ENCODE results near the gene CDH13. TPM values are rescaled to one million over a fixed set of nuclear protein-coding genes. Genes with fewer than 3 reads are reported as not detected.

The CDH13 gene
- total and polyA plus RNA-seq, 2 donors (not counting 3 experiments of a cell fraction or from before 2014, with no cell fraction given): 96.6 to 124 TPM

- FAIRE-seq: no peak
- Histone ChIP-seq H3K9me3 (replicated peaks; ENCODE audit: control insufficient read depth, insufficient read depth, low read length) (no peaks in the 10 kb centered on the region), H3K4me1 (ENCODE audit: control insufficient read depth, extremely low read depth, insufficient read depth, low read length) (no peaks in the 10 kb centered on the region), H3K9ac (replicated peaks; ENCODE audit: extremely low read depth, insufficient read depth, low read length) (no peak overlapping the region), H3K79me2 (ENCODE audit: control insufficient read depth, insufficient read depth, low read length) (no peaks in the 10 kb centered on the region), H3K4me2 (ENCODE audit: insufficient read depth, low read length) (no peak overlapping the region), H3K27ac (ENCODE audit: insufficient read depth, low read depth, low read length) (no peak overlapping the region), H3K27me3 (ENCODE audit: control insufficient read depth in 2 of 2, insufficient read depth in 2 of 2, low read length in 2 of 2) (no peaks in the 10 kb centered on the region), H4K20me1 (replicated peaks; ENCODE audit: control insufficient read depth, extremely low read depth, insufficient read depth, low read length) (no peaks in the 10 kb centered on the region), H3K4me3 (replicated peaks in 1 of 3; ENCODE audit: insufficient read depth in 1 of 3, low read depth in 1 of 3, low read length in 3 of 3) (no peak overlapping the region), H3K36me3 (ENCODE audit: control insufficient read depth in 2 of 2, extremely low read depth in 1 of 2, insufficient read depth in 2 of 2, low read length in 2 of 2) (no peaks in the 10 kb centered on the region), H2AFZ (ENCODE audit: low read depth, low read length) (no peak overlapping the region), H3K9me1 (replicated peaks; ENCODE audit: control insufficient read depth, extremely low read depth, insufficient read depth, low read length) (no peaks in the 10 kb centered on the region)
- no TSS peak for BruUV-seq (replicated peaks)
- intact Hi-C loops (cut with micrococcal nuclease) (no loop called here), dilution Hi-C loops (cut with MboI; ENCODE audit: extremely low pct_ligation_motif_present, low sequenced_read_pairs) (no loop called here)
- no peak for TF ChIP-seq GATA2 (IDR thresholded peaks at IDR 0.05; ENCODE audit: insufficient read depth, insufficient read length, low read depth, low read length)
- no peak for TF ChIP-seq POLR2AphosphoS5 (IDR thresholded peaks at IDR 0.05; ENCODE audit: insufficient read depth, low read depth, low read length)
- TF ChIP-seq EZH2 (IDR thresholded peaks at IDR 0.05; ENCODE audit: borderline replicate concordance, low read depth, low read length, severe bottlenecking): no peak
- TF ChIP-seq CTCF (IDR thresholded peaks at IDR 0.05; ENCODE audit: extremely low read depth in 1 of 2, insufficient read depth in 1 of 2, low read depth in 1 of 2, low read length in 2 of 2): no peak
- POLR2A ChIA-PET: no interaction called here
- CTCF ChIA-PET: no interaction called here
- DNase-seq (ENCODE audit: low read depth, low spot score): no peak
Observed at GRCh38 chr16:83589576-83589975, 962.8 kb downstream of the CDH13 start.

- Histone ChIP-seq H3K79me2 (ENCODE audit: control insufficient read depth, insufficient read depth, low read length) (no peaks in the 10 kb centered on the region), H3K4me2 (ENCODE audit: insufficient read depth, low read length) (no peak overlapping the region), H3K4me3 (replicated peaks in 1 of 3; ENCODE audit: insufficient read depth in 1 of 3, low read depth in 1 of 3, low read length in 3 of 3) (no peak overlapping the region), H3K27ac (ENCODE audit: insufficient read depth, low read depth, low read length) (no peak overlapping the region), H3K9ac (replicated peaks; ENCODE audit: extremely low read depth, insufficient read depth, low read length) (no peak overlapping the region), H2AFZ (ENCODE audit: low read depth, low read length) (no peak overlapping the region), H3K9me1 (replicated peaks; ENCODE audit: control insufficient read depth, extremely low read depth, insufficient read depth, low read length) (no peaks in the 10 kb centered on the region), H3K9me3 (replicated peaks; ENCODE audit: control insufficient read depth, insufficient read depth, low read length) (no peaks in the 10 kb centered on the region), H4K20me1 (replicated peaks; ENCODE audit: control insufficient read depth, extremely low read depth, insufficient read depth, low read length) (no peaks in the 10 kb centered on the region), H3K4me1 (ENCODE audit: control insufficient read depth, extremely low read depth, insufficient read depth, low read length) (no peaks in the 10 kb centered on the region), H3K27me3 (ENCODE audit: control insufficient read depth in 2 of 2, insufficient read depth in 2 of 2, low read length in 2 of 2) (no peaks in the 10 kb centered on the region), H3K36me3 (ENCODE audit: control insufficient read depth in 2 of 2, extremely low read depth in 1 of 2, insufficient read depth in 2 of 2, low read length in 2 of 2) (no peaks in the 10 kb centered on the region)
- POLR2A ChIA-PET: no interaction called here
- intact Hi-C loops (cut with micrococcal nuclease) (no loop called here), dilution Hi-C loops (cut with MboI; ENCODE audit: extremely low pct_ligation_motif_present, low sequenced_read_pairs) (no loop called here)
- TF ChIP-seq POLR2A (IDR thresholded peaks at IDR 0.05; ENCODE audit: low read depth, low read length) (no peak), EZH2 (IDR thresholded peaks at IDR 0.05; ENCODE audit: borderline replicate concordance, low read depth, low read length, severe bottlenecking) (no peak), JUN (IDR thresholded peaks at IDR 0.05; ENCODE audit: borderline replicate concordance, insufficient read depth, insufficient read length, low read depth) (no peak), CTCF (IDR thresholded peaks at IDR 0.05; ENCODE audit: extremely low read depth in 1 of 2, insufficient read depth in 1 of 2, low read depth in 1 of 2, low read length in 2 of 2) (no peak), GATA2 (IDR thresholded peaks at IDR 0.05; ENCODE audit: insufficient read depth, insufficient read length, low read depth, low read length) (no peak), FOS (IDR thresholded peaks at IDR 0.05; ENCODE audit: borderline replicate concordance, insufficient read depth, low read length) (no peak), POLR2AphosphoS5 (IDR thresholded peaks at IDR 0.05; ENCODE audit: insufficient read depth, low read depth, low read length) (no peak), MAX (IDR thresholded peaks at IDR 0.05; ENCODE audit: insufficient read depth, insufficient read length) (no peak), MYC (IDR thresholded peaks at IDR 0.05; ENCODE audit: low read depth, low read length) (no peak)
- BruUV-seq (replicated peaks): no TSS peak
- CTCF ChIA-PET: no interaction called here
- DNase-seq (ENCODE audit: low read depth, low spot score): no peak
- FAIRE-seq: no peak
Observed at GRCh38 chr16:83592778-83593177, 966.0 kb downstream of the CDH13 start.

All from endothelial cell of umbilical vein (primary cell).